HTR-8/SVneo (cell line): ENCODE measurements around the gene CAP2.

Source experiments
- DNase-seq: peaks from one replicate; pipeline ENCODE4 v3.0.0; 2011; ENCODE audit warnings: low spot score, mixed read lengths; ENCODE audit not compliant: insufficient read length
- FAIRE-seq: peaks from 2 replicates; lab custom pipeline; 2011; peaks lifted over from hg19 to GRCh38; lab: Jason Lieb, UNC

CAP2 gene, protein sequence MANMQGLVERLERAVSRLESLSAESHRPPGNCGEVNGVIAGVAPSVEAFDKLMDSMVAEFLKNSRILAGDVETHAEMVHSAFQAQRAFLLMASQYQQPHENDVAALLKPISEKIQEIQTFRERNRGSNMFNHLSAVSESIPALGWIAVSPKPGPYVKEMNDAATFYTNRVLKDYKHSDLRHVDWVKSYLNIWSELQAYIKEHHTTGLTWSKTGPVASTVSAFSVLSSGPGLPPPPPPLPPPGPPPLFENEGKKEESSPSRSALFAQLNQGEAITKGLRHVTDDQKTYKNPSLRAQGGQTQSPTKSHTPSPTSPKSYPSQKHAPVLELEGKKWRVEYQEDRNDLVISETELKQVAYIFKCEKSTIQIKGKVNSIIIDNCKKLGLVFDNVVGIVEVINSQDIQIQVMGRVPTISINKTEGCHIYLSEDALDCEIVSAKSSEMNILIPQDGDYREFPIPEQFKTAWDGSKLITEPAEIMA

GRCh38 chr6:17392978-17393891 lies at the start of gene CAP2:
Gene CAP2 (plus strand): TSS chr6:17393595. CDS start chr6:17421556, 27,961 bp downstream.
- DNase-seq (peak; percentile 72), FAIRE-seq (peak; percentile 48)

DNA sequence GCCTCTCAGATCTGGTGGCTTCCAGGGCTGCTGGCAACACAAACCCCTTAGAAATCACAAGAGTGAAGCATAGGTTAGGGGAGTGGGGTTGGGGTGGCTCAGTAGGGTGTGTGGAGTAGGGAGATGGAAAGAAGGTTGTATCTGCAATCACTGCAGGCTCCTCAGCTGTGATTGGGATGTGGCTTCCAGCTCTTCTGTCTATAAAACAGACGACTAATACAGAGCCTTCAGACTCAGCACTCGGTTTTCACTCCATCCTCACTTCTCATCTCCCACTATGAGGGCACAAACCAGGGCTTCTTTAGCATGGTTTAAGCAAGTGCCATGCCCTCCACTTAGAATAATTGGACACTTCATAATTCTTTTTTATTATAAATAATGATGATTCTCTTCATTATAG lies 46.4 kb upstream of the CAP2 start:
- FAIRE-seq = peak; percentile 9
- no peak for DNase-seq

DNA sequence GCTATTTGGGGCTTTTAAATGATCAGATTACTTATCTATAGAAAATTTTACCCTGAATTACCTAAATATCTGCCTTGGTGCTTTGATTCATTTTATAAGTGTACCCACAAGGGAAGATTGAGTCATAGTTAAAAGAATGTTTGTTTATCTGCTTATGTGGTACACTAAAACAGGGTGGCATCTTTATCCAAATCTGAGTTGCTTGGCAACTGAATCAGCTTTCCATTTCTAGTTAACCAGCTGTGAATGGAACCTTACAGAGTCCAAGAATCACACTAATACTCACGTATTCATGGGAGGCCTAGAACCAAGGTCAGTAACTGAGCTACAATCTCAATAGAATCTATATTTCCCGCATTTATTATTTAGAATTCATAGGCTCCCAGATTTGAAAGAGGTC lies 44.0 kb upstream of the CAP2 start:
- FAIRE-seq = no peak
- no peak for DNase-seq

GRCh38 chr6:17352302-17352701 lies 41.1 kb upstream of the CAP2 start:
- DNase-seq (no peak), FAIRE-seq (no peak)

DNA sequence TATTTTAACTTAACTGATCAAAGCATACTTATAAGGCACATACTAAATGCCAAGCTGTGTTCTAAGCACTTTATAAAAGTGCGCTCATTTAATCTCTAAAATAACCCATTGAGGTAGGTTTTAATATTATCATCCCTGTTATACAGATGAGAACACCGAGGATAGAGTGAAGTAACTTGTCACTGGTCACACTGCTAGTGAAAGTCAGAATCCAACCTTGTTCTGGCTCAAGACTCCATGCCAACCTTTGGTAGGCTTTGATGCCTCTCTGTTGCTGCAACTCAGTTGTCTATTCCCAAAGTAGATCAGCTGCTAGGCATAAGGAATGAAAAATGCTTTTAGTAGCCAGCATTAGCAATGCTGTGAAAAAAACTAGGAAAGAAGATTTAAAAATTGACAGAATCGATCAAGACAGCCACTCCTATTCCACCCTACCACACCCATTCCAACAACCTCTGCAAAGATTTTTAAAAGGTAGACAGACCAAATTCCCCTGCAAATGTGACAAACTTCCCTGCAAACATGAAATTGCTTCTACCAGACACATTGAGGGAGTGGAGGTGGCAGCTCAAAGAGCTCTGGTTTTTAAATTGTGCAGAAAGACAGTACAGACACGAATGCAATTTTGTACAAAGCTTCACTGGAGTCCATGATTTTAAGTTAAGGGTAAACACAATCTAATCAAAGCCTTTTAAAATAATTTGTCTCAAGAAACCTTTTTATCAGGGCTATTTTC lies 39.8 kb upstream of the CAP2 start:
- FAIRE-seq = peak; percentile 31

GRCh38 chr6:17354700-17355403 lies 38.5 kb upstream of the CAP2 start:
- DNase-seq = peak; percentile 48
- no peak for FAIRE-seq

More for the DNA sequence above, 39.8 kb upstream of the CAP2 start:
- DNase-seq = no peak

DNA sequence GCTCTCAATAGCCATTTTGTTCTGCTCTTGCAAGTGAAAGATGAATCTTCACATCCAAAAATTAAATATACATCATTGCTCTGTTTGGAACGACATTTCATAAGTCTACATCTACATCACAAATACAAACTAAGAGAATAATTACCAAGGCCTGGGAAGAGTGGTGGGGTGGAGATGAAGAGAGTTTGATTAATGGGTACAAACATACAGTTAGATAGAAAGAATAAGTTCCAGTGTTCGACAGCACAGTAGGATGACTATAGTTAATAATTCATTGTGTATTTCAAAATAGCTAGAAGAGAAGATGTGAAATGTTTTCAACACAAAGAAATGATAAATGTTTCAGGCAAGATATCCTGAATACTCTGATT lies 38.0 kb upstream of the CAP2 start:
- no peak for DNase-seq
- FAIRE-seq = peak; percentile 4

GRCh38 chr6:17358515-17358914 lies 34.9 kb upstream of the CAP2 start:
- DNase-seq (no peak), FAIRE-seq (no peak)

GRCh38 chr6:17360564-17360963 lies 32.8 kb upstream of the CAP2 start:
- FAIRE-seq (peak; percentile 31), DNase-seq (no peak)

- DNase-seq = no peak
- no peak for FAIRE-seq
Measured at GRCh38 chr6:17361013-17361412, 32.4 kb upstream of the CAP2 start.

DNA sequence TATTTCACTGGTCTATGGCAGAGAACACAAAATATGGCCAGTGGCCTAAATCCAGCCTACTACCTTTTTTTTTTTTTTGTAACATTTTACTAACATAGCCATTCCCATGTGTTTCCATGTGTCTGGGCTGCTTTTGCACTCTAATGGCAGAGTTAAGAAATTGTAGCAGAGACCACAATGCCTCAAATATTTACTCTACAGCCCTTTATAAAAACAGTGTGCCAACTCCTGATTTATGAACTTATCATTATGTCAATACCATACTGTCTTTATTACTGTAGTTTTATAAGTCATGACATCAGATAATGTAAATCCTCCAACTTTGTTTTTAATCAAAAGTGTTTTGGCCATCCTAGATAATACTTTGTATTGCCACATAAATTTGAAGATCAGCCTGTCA lies 27.4 kb upstream of the CAP2 start:
- DNase-seq (no peak), FAIRE-seq (no peak)

DNA sequence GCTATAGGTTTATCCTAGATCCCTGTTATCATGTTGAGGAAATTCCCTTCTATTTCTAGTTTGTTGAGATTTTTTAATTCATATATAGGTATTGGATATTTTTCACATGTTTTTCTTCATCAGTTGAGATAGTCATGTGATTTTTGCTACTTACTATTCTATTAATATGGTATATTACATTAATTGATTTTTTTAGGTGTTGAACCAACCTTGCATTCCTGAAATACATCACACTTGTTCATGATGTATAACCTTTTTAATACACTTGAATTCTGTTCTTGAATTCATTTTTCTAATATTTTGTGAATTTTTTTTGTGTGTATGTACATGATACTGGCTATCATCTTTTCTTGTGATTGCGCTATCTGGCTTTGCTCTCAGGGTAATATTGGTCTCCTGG lies 25.5 kb upstream of the CAP2 start:
- FAIRE-seq (no peak), DNase-seq (no peak)

GRCh38 chr6:17381424-17382147 lies 11.8 kb upstream of the CAP2 start:
- FAIRE-seq (peak; percentile 65), DNase-seq (no peak)

GRCh38 chr6:17385660-17386059 lies 7.7 kb upstream of the CAP2 start:
- FAIRE-seq (peak; percentile 59), DNase-seq (peak; percentile 56)

- no peak for DNase-seq
- no peak for FAIRE-seq
Measured at GRCh38 chr6:17388365-17388764, 5.0 kb upstream of the CAP2 start.

GRCh38 chr6:17389274-17389847 lies 4.0 kb upstream of the CAP2 start:
- FAIRE-seq = no peak

GRCh38 chr6:17390276-17390675 lies 3.1 kb upstream of the CAP2 start:
- FAIRE-seq (peak; percentile 4), DNase-seq (no peak)

More at GRCh38 chr6:17389274-17389847, 4.0 kb upstream of the CAP2 start:
- no peak for DNase-seq

DNA sequence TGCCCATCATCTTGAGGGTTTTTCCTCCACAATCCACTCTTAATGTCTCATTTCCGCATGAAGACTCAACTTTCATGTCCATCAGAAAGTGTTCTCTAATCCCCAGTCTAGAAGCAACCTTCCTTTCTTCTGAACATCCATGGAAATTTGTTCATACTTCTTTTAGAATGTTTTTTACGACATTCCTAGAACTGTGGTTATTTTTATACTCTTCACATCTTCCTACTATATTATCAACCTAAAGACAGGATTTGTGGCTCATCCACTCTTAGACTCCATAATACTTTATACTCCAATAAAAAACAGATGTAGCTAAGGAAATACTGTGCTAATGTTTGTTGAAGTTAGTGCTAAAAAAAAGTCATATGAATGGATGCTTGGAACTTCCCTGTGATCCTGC lies 1.4 kb upstream of the CAP2 start:
- no peak for DNase-seq
- no peak for FAIRE-seq
